ENCODE results near the gene CNBP.
"Not testable (repeated sequence)": the region's sequence is repeated elsewhere in the genome, so short reads cannot be mapped to it uniquely, and the experiment has no call there.

GRCh38 chr3:129141011-129141410 is 42.7 kb downstream of the CNBP start:
- not testable (repeated sequence) for TF ChIP-seq CTCF (IDR thresholded peaks at IDR 0.05); ZFX (IDR thresholded peaks at IDR 0.05; ENCODE audit: borderline replicate concordance)
